HG03469 (cell line): ENCODE results near the gene TMEM130.
"Not testable (repeated sequence)": the region's sequence is repeated elsewhere in the genome, so short reads cannot be mapped to it uniquely, and the experiment has no call there.

Experiments used
- ATAC-seq: cut with Tn5 transposase; IDR thresholded peaks from one replicate; pipeline ENCODE4 v1.9.1; 2021; ENCODE audit warnings: mild to moderate bottlenecking, moderate library complexity, moderate number of reproducible peaks; ENCODE audit not compliant: unreplicated experiment

TMEM130 gene

DNA sequence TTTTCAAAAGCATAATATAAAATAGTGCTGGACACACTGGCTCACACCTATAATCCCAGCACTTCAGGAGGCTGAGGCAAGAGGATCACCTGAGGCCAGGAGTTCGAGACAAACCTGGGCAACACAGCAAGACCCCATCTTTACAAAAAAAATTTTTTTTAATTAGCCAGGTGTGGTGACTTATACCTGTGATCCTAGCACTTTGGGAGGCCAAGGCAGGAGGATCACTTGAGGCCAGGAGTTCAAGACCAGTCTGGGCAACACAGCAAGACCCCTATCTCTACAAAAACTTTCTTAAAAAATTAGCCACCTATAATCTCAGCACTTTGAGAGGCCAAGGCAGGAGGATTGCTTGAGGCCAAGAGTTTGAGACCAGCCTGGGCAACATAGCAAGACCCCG is 27.3 kb downstream of the TMEM130 start:
- not testable (repeated sequence) for ATAC-seq

DNA sequence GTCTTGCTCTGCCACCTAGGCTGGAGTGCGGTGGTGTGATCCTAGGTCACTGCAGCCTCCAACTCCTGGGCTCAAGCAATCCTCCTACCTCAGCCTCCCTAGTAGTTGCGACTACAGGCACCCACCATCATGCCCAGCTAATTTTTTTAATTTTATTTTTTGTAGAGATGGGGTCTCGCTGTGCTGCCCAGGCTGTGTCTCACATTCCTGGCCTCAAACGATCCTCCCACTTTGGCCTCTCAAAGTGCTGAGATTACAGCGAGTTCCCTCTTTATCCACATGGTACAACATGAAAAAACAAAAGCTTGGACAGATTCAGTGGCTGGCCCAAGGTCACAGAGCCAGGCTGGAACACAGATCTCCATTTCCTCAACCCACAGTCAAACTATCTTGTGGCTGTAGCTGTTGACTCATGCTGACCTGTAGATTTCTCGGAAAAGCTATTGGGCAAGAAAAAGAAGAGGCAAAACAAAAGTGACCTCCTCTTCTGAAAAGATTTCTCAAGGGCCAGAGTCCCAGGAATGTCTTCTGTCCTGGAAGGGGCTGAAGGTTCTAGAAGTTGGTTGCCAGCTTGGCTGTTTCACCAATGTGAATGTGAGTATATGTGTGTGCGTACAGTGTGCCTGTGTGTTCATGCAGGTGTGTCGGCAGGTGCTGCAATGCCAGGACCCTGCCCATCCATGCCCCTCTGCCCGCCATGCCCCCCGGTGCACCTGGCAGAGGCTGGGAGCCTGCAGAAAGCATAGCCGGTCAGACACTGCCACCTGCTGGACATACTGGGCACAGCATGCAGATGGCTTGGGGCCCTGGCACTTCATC is 28.4 kb downstream of the TMEM130 start:
- no peak for ATAC-seq

DNA sequence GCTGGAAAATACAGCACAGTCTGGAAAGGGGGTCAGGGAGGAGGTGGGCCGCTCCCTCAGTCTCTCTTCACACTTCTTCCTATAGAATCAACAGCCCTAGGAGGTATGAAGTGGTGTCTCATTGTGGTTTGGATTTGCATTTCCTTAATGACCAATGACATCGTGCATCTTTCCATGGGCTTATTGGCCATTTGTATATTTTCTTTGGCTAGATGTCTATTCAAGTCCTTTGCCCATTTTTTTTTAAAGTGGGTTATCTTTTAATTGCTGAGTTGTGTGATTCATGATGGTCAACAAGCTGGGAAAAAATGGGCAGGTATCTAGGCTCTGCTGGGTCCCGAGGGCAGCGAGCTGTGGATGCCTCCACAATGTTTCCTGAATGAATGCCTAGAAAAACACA is 29.1 kb downstream of the TMEM130 start:
- ATAC-seq: no peak

DNA sequence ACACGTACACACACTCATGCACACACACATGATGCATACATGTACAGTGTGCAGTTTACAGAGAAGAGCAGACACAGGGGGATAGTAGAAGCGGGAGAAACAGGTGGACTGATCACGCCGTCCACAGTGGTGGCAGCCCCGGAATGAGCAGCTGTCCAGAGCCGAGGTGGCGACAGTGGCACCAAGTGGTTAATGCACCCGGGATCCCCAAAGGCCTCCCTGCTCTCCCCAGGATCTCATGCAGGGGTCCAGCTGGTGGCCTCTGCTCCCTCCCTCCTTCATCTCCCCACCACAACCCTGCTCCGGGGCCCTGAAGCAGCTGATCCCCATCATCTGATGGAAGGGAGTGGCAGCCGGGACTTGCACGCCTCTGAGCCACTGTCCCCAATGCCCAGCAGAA is 29.7 kb downstream of the TMEM130 start:
- no peak for ATAC-seq

DNA sequence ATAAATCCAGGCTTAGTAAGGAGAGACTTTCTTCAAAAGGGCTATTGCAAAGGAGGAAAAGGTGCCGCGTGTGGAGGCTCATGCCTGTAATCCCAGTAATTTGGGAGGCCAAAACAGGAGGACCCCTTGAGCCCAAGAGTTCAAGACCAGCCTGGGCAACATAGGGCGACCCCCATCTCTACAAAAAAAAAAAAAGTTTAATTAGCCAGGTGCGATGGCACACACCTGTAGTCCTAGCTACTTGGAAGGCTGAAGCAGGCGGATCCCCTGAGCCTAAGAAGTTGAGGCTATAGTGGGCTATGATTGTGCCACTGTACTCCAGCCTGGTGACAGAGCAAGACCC is 32.2 kb downstream of the TMEM130 start:
- ATAC-seq: no peak

DNA sequence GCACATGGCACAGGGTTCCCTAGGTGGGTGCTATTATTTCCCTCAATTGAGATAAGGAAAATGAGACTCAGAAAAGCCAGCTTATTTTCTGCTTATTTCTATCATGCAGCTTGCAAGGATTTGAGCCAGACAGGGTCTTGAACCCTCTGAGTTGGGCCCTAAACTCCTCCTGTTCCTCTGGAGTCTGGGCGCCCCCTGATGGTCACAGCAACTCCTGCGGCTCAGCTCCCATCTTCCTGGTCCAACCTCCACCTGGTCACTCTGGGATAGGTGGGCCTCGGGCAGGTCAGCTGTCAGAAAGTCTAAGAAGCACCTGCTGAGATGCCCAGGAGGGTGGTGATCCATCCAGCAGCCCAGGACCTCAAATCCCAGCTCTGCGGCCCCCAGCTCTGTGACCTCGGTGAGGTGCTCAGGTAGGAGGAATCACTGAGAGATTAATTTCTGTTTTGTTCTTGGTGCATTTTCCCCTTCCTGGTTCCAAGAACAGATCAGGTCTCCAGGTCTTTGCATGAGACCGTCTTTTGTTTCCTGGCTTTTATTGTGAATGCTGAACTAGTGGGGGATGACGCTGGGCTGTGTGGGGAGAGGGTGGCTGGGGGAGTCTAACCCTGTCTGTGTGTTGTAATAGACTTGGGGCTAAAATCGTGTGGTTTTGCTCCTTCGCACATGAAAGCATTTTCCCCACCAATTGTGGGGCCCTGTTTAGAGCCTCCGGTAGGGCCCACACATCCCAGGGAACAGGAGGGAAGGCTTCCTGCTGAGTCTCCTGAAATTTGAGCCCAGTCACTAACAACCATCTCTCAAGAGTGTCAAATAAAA is 32.8 kb downstream of the TMEM130 start:
- no peak for ATAC-seq

DNA sequence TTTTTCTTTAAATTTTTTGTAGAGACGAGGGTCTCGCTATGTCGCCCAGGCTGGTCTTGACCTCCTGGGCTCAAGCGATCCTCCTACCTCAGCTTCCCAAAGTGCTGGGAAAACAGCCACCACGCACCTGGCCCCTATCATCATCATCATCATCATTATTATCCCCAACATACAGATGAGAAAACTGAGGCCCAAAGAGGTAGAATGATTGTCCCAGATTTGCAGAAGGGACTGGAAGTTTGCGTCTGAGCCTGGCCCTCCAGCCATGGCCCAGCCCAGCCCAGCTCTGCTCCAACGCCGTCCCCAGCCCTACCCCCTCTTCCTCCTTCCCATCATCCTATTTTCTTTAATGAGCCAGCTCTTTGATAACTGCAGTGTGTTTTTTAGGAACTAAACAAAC is 34.9 kb downstream of the TMEM130 start:
- no peak for ATAC-seq

DNA sequence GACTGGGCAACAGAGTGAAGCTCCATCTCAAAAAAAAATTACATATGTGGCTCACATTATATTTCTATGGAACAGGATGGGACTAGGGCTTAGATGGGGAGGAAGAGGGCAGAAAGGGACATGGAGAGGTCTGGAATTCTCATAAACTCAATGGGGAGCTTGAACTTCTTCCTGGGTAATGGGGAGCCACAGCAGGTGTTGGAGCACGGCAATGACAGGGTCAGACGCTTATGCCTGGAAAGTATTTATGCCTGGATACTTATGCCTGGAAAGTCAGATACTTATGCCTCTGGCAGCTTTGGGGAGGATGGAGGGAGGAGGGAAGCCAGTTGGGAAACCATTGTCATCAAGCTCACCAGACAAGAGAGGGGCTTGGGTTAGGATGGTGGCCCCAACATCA is 36.8 kb downstream of the TMEM130 start:
- ATAC-seq: no peak

DNA sequence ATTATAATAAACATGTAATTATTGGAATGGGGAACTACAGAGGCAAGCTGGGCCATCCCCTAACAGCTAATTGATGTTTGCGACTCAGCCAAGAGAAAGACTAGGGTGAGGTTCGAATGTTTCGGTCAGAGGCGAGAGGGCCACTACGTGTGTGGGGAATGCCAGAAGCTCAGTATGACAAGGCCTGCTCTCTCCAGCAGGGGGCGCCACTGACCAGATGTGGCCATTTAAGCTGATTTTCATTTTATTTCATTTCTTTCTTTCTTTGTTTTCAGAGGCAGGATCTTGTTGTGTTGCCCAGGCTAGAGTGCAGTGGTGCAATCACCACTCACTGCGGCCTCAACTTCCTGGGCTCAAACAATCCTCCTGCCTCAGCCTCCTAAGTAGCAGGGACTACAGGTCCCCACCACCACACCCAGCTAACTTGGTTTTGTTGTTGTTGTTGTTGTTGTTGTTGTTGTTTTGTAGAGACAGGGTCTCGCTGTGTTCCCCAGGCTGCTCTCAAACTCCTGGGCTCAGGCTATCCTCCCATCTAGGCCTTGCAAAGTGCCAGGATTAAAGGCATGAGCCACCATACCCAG is 38.1 kb downstream of the TMEM130 start:
- no peak for ATAC-seq

DNA sequence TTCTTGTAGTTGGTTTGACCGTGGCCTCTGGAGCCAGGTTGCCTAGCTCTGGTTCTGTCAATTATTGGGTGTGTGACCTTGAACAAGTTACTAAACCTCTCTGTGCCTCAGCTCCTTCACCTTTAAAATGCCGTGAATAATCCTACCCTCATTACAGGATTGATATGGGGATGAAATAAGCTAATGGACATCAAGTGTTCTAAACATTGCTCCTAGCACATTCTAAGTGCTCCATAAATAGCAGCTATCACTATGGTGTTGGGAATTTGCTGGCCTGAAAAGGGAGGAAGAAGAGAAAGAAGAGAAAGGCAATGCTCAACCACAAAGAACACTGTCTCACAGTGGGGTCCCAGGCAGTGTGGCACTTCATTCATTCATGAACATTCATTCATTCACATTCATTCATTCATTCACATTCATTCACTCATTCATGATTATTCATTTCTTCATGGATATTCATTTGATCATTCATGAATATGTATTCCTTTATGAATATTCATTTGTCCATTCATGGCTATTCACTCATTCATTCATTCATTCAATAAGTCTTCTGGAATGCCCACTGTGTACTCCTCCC is 38.8 kb downstream of the TMEM130 start:
- ATAC-seq: no peak

DNA sequence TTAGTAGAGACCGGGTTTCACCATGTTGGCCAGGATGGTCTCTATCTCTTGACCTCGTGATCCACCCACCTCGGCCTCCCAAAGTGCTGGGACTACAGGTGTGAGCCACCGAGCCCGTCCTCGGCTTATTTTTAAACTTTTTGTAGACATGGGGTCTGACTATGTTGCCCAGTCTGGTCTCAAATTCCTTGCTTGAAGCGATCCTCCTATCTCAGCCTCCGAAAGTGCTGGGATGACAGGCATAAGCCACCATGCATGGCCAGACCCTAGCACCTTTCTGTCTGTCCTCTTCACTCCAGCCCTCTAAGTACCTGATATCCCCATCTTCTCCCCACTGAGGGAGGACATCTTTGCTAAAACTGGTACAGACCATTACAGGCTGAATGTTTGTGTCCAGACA is 41.4 kb downstream of the TMEM130 start:
- ATAC-seq: no peak

DNA sequence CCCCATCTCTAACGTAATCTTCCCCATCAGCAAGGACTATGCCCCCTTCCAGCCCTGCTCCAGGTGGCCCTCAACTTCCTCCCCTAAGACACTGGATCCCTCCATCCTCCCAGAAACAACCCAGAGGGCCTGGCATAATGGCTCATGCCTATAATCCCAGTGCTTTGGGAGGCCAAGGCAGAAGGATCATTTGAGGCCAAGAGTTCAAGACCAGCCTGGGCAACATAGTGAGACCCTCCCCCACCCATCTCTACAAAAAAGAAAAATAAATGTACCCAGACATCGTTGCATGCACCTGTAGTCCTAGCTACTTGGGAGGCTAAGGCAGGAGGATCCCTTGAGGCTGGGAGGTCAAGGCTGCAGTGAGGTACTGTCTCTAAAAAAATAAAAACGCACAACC is 42.6 kb downstream of the TMEM130 start:
- ATAC-seq: no peak

DNA sequence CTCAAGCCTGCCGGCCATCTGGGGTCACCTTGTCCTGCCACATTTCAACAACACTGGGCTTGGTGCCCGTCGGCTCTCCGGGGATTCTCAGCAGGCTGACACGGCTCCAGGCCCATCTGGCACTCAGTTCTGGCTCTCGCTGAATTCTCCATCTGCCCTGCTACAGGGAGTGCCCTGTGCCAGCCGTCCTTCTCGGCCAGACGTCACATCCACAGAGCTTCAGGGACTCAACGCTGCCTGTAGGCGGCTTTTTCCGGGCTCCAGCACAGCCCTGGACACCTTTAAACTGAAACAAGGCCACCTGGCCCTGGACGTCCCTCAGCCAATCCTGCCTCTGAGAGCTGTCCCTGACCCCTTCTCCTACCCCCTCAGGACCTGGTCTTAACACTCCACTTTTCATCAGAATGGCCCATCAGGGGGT is 43.0 kb downstream of the TMEM130 start:
- no peak for ATAC-seq

DNA sequence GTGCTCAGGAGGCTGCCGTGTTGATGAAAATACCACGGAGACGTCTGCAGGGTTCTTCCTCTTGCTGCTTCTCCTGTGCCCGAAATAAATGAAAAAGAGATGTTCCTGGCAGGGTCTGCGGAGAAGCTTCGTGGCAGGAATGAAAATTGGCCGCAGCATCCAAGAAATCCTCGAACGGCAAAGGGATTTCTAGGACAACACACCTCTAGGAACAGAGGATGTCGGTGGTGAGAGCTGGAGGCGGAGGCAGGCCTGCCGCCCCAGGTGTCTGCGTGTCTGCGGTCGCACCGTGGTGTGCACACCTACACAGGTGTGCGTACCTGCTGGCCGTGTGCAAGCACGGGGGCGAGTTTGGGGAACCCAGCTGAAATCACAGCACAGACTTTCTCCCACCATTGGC is 43.4 kb downstream of the TMEM130 start:
- ATAC-seq: no peak

DNA sequence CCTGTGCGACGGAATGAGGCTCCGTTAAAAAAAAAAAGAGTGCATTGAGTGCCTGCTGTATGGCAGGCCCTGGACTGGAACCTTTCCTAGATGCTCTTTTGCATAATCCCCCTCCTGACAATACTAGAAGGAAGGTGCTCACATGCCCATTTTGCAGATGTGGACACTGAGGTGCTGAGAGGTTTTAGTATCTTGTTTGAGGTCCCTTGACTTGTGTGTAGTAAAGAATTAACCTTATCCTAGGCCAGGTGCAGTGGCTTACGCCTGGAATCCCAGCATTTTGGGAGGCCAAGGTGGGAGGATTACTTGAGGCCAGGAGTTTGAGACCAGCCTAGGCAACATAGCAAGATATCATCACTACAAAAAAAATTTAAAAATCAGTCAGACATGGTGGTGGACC is 46.6 kb downstream of the TMEM130 start:
- no peak for ATAC-seq

DNA sequence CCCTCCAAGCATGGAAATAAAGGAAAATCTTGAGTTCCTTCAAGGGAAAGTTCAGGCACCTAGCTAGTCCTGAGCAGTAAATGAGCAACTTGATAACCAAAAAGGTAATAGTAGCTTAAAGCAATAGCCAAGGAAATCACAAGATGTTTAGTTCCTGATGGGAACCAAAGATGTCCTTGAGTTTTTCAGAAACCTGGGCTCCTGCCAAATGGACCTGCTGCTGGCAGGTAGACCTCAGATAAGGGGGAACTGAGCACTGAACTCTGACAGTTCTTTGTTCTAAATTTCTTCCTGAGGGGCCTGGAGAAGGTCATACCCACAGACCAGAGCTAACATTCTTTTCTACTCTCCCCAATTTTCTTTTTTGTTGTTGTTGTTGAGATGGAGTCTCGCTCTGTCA is 48.5 kb downstream of the TMEM130 start:
- no peak for ATAC-seq

DNA sequence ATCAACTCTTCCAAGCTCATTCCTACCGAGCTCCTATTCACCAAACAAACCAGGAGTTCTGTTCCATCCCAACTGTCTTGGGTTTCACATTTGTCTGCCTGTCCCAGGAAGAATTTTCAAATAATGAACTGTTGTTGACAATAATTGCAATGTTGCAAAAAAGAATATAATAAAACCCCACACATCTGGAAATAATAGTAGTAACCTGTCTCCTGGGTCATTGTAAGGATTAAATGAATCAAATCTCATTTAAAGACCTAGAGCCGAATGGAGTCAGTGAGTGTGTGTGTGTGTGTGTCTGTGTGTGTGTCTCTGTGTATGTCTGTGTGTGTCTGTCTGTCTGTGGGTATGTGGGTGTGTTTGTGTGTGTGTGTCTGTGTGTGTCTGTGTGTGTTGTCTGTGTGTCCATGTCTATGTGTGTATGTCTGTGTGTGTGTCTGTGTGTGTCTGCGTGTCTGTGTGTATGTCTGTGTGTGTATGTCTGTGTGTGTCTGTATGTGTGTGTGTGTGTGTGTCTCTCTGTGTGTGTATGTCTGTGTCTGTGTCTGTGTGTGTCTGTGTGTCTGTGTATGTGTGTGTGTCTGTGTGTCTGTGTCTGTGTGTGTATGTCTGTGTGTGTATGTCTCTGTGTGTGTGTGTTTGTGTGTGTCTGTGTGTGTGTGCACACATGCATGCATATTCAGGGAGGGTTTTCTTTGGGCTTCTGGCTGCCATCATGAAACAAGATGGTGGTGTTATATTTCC is 52.7 kb downstream of the TMEM130 start:
- no peak for ATAC-seq

DNA sequence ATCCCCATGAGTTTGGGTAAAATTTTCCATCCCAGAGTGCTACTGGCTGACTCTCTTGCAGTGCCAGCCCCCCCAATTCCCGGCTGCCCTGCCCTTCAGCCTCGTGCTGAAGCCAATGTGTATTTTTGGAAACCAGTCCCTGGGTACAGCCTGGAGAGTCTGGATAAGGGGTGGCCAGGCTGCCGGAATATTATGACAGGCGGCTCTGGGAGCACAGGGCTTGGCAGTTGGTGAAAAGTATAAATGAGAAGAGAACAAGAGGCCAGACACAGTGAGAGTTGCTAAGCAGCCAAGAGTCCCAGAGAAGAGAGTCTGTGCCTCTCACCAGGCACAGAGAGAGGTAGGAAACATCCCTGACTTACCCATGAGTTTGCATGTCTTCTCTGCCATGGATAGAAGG is 53.6 kb downstream of the TMEM130 start:
- ATAC-seq: no peak

DNA sequence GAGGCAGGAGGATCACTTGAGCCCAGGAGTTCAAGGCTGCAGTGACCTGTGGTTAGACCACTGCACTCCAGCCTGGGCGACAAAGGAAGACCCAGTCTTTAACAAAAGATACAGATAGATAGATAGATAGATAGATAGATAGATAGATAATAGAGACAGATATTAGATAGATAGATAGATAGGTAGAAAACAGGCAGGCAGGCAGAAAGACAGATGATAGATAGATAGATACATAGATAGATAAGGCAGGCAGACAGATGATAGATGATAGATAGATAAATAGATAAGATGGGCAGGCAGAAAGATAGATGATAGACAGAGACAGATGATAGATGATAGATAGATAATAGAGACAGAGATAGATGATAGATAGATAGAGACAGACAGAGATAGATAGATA is 54.5 kb downstream of the TMEM130 start:
- no peak for ATAC-seq

DNA sequence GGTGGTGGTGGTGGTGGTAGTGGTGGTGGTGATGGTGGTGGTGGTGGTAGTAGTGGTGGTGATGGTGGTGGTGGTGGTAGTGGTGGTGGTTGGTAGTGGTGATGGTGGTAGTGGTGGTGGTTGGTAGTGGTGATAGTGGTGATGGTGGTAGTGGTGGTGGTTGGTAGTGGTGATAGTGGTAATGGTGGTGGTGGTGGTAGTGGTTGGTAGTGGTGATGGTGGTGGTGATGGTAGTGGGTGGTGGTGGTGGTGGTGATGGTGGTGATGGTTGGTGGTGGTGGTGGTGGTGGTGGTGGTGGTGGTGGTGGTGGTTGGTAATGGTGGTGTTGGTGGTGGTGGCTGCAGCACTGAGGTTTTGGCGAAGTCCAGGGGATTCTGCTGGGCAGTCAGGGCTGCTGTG is 58.5 kb downstream of the TMEM130 start:
- no peak for ATAC-seq
